GM18867 (cell line): ENCODE results near the gene DISC1.

Experiments used
- ATAC-seq: cut with Tn5 transposase; IDR thresholded peaks from one replicate; pipeline ENCODE4 v1.9.1; 2021; ENCODE audit warnings: mild to moderate bottlenecking, moderate library complexity; ENCODE audit not compliant: unreplicated experiment

DISC1 gene

DNA sequence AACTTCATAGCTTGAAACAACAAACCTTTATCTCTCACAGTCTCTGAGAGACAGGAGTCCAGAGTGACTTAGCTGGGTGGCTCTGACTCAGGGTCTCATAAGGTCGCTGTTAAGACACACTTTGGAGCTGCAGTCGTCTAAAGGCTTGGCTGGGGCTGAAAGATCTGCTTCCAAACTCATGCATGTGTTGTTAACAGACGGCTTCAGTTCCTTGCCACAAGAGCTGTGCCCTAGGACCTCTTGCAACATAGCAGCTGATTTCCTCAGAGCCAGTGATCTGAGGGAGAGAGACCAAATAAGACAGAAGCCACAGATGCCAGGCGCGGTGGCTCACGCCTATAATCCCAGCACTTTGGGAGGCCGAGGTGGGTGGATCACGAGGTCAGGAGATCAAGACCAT, 176.8 kb downstream of the DISC1 start:
- ATAC-seq: no peak

DNA sequence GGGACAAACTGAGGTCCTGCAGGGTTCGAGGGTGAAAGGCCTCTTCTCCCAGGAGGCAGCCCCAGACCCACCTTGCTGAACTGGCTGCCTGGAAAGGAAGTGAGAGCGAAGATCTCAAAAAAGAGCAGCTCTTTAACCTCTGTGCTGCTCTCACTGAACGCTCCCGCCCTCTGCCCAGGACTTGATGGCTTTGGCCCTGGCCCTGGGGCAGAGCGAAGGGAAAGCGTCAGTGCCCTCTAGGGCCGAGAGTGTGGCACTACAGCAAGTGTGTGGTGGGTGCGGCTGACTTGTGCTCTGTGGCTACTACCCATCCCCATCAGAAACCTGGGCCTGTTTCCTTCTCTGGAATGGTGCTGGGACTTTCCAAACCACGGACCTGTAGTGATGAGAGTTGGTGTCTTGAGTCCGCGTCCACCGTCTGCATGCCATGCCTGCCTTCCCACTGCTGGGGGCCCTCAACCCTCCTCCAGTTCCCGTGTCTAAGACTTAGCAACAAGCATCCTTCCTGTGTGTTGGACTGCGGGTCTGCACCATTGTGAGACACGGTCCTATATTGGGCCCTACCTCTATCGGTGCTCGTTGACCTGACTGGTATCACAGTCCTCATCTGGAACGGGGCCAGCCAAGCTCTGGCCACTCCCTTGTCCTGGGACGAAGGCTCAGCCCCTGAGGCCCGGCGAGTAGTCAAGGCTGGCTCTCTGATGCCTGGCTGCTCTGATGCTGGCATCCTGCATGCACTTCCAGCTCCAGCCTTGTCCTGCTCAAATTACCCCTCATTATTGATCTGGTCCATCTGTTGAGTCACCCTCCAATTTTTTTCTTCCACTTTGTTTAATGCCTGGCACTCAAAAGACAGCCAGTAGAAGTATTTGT, 180.3 kb downstream of the DISC1 start:
- ATAC-seq: peak; percentile 97

DNA sequence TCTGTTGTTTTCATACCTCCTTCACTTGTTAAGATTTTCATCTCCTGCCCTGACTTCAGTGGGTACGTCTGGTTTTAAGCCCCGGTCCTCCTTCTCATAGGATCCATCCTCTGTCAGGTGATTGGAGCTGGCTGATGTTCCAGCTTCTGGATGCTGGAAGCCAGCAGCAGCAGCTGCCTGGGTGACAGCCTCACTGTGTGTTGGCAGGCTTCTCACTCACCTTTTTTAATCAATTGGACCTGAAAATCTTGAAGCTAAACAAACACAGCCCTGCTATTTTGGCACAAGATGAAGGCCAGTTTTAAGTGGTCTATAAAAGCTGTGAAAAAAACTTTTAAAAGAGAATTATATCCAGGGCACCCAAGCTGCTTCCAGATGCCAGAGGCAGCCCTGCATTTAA, 181.0 kb downstream of the DISC1 start:
- no peak for ATAC-seq

DNA sequence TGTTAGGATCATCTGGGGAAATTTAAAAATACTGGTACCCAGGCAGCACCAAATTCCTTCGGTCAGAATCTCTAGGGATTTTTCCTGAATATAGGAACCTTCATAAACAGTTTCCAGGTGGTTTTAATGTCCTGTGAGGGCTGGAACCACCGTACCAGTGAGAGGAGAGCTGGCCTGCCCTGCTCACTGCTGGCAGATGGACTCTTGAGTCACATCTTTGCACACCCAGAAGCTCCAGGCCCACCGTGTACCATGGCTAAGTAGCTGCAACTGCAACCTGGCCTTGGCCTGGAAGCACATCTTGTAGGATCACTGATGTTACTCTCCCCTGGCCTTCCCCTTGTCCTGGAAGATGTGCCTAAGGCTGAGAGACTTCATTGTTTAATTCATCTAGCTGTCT, 181.5 kb downstream of the DISC1 start:
- ATAC-seq: no peak

DNA sequence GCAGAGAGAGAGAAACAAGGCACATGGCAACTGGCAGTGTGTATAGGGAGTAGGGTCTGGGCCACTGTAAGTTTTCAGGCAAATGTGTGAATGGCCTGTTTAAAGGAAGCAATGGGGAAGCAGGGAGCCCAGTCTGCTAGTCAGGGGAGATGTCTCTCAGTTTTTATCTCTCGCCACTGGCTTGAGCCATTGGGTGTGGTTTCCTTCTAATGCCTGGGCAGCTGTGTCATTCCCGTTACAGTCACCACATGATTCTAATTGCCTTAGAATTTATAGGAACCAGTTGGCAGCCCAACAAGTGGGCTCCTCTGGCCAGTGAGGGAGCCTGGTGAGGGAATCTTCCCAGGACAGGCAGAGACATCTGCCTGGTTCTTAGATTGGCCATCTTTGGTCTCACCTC, 182.4 kb downstream of the DISC1 start:
- ATAC-seq: no peak

DNA sequence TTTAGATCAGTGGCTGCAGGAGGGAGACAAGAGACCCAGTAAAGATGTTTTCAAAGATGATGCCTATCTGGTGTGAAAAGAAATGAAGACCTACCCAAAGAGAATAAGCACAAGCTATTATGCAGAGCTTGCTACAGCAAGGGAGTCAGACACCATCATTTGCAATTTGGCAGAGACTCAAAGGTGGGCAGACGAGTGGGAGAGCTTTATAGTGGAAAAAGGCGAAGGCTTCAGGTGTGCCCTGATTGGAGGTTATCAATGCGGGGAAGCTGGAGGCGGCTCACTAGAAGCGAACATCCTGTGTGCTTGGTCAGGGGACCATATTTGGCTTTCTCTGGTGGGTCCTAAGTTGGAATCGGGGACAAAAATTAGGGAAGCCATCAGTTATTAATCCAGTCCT, 183.8 kb downstream of the DISC1 start:
- ATAC-seq: no peak

DNA sequence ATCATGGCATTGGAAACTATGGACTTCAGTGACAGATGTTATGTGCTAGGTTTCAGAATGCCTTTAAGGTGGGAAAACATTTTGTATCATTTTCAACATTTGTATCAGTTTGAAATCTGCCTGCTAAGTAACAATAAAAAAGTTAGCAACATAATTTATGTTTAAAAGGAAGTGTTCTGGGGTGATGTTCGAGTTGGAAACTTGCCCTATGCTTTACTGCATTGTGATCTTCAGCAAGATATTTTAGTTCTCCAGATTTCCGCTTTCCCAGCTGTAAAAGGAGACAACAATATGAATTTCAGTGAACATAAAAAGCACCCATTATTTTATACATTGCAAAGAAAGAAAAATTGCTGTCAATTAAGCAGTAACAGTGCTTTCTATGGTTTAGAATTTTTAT, 187.4 kb downstream of the DISC1 start:
- ATAC-seq: no peak

DNA sequence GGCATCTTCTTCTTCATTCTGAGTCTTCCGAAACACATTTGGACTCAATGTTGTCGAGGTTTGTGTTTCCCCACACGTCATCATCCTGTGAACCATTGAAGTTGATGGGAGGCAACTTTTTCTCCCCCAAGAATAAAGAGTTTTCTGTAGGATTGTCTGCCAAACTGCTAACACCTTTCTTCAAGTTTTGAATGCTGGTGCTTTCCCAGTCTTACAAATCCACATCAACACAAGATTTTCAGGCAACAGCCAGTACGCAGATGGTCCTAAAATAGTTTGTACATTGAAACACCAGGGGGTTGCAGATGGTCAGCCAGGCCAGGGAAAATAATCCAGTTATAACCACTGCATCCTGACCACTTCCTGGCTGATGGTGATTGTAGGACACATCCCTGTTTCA, 187.9 kb downstream of the DISC1 start:
- ATAC-seq: no peak

DNA sequence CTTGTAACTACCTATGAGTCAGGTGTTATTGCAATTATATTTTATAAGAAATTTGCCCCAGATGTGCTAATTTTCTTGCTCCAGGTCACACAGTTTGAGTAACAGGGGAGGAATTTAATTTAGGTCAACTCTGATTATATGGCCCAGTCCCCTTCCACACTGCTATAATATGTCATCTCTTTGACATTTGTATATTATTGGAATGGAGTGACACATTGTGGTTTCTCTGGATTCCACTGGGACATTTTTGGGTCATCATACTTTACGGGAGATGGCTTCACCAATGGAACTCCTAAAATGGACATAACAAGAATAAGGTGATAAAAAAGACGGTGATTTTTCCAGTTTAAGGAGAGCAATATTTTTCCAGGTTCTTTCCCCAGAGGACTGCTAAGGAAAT, 191.2 kb downstream of the DISC1 start:
- ATAC-seq: no peak

DNA sequence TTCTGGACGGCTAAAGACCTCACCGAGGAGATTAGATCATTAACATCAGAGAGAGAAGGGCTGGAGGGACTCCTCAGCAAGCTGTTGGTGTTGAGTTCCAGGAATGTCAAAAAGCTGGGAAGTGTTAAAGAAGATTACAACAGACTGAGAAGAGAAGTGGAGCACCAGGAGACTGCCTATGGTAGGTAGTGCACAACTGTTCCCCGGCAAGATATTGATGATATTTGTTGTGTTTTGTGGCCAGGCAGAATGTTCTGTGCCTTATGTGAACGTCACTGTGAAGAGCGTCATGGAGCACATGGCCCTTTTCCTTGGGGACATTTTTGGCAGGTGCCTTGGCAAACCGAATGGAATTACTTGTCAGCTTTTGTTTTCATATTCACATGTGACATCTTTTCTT, 191.7 kb downstream of the DISC1 start:
- ATAC-seq: no peak

DNA sequence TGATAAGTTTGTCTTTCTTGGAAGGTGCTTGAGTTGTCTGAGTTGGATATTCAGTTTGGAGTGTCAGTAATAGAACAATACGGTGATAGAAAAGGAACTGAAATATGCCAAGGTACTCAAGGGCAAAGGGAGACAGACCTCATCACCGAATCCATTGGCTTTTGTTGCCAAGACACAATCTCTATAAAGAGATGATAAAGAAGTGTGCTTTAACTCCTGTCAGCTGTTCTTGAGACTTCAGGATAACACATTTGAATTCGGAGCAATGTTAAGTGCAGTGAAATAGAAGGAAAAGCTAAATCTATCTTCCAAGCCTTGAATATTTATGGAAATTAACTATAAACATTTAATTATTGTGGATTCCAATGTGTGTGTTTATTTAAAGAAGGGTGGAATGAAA, 194.7 kb downstream of the DISC1 start:
- ATAC-seq: no peak

DNA sequence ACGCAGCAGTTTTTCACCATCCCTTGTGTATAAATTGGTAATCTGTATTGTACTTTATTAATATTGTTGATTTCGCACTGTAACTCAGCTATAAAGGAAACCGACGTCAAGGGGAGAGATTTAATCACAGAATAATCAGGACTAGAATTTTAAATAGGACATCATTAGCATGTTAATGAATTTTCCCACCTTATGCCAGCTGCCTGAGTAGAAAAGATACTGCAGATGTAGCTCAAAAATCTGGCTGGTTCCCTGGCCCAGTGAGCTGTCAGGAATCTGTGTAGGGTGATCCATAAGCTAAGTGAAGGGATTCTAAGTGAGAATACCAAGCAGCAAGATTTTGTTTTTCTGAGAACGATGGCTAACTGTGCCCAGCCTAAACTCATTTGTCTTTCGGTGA, 195.5 kb downstream of the DISC1 start:
- no peak for ATAC-seq

DNA sequence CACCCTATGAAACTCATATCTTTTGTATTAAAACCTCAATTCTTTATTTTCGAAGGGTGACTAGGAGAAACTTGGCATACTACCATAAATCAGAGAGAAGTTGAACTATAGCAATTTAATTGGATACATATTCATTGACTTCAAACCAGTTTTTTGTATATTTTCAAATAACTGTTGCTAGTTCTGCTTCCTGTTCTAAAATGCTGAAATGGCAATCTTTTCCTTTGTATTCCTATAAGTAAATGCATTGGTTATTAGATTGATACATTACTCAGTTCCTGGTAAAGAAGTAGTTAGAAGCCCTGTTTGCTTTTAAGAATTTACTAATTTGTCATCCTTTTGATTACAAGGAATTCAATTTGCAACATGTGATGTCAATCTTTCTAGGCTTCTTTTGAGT, 200.0 kb downstream of the DISC1 start:
- ATAC-seq: no peak

DNA sequence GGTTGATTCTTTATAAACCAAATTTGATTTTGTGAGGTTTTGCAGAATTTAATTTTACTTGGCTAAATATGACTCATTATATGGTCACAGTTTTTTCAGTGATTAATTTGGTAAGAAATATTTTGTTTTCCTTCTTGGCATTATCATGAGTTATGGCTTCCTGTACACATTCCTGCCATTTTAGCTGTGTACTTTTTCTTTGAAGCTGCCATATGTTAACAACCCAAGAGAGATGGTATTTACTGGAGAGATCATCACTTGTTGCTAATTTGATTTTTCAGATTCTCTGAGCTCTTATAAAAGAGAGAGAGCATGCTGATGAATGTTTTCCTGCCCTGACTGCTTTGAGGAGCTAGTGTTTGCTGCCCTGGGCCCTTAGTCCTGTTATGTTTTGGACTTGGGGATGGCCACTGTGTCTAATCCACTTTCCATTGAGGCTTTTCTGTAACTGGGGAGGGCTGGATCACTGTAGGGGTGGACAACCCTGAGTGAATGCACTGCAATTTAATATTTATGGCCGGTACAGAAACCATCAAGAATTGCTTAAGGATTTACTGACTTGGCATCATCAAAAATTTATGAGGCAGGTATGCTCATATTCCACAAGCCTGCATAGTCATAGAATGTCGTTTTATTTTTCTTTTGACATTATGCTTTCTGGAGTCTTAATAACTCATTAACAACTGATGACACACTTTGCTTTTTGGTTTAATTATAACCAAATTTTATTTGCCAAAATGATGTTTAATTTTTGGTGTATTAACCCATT, 200.9 kb downstream of the DISC1 start:
- ATAC-seq: no peak

DNA sequence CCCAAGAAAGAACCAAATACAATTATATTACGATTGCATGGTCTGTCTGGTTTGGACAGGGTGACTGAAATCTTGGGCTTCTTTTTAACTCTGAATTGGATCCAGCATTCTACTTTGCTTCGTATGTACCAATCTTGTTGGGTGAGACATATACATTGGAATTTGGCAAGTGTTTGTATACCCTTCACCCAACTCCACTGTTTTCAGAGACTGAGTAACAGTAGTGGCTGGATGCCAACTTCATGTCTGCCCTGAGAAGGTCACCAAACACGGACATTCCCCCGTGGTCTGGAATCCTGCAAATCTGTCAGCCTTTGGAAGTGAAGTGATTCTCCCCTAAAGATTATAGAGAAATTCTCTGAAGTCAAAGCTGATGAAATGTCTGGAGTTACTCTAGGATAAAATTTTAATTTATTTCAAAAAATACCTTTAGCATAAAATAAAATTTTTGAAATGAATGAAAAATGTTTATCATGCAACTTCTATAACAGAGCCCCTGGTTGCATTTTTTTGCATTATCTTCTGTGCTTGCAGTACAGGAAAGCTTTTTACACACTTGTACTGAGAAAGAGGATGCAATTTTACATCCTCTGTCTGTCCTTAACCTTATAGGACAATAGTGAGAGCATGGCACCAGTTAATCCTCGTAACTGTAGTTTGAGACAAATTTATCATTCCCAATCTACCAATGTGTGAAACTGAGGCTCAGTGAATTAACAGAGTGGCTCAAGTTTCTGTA, 201.8 kb downstream of the DISC1 start:
- ATAC-seq: no peak

DNA sequence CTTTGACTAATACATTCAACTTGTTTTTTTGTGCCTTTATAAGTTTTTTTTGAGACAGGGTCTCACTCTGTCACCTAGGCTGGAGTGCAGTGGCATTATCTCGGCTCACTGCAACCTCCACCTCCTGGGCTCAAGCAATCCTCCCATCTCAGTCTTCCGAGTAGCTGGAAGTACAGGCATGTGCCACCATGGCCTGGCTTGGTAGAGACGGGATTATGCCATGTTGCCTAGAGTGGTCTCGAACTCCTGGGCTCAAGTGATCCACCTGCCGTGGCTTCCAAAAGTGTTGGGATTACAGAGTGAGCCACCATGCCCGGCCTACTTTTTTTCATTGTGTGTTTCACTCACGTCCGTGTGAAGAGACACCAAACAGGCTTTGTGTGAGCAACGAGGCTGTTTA, 202.7 kb downstream of the DISC1 start:
- no peak for ATAC-seq

DNA sequence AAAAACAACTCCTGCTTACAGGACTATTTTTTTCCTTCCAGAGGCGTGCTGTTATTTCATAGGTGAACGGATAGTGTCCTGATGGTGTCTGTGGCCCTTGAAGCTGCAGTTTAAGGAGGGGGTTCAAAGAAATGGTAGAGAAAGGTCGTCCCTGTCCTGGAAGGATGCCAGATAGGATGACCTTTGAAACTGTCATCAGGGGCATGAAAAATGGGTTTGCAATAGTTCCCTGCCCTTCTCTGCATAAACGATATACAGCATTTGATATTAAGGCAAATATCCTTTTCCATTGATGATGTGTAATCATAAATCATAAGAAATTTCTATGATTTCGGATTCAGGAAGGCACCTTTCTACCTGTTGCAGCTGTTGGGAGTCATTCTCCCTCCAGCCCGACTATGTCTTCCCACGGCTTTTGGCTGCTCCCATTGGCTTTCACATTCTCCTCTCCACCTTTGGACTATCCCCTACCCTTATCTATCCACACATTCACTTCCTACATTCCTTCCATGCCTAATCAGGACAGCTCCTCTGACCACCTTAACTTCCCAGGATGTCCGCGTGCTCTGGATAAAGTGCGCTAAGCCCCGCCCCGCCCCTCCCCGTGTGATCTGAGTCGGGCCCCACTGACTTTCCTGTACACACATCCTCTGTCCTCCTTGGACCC, 209.8 kb downstream of the DISC1 start:
- ATAC-seq: no peak

DNA sequence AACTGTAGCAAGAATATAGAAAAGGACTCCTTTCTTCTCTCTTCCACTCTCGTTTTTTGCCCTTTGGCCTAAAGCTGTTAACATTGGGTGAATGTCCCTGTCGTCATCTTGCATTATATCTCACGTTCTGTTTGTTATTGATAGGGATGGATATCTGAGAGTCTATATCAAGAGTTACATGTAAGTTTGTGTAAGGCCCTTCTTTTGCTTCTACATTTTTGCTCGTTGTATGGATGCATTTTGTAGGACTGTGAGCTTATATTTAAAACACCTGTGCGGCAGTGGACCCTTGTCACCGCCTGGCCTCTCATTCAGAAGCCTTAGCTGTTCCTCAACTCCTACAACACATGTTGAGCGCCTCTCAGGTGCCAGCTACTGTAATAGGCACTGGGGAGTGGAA, 211.9 kb downstream of the DISC1 start:
- no peak for ATAC-seq

DNA sequence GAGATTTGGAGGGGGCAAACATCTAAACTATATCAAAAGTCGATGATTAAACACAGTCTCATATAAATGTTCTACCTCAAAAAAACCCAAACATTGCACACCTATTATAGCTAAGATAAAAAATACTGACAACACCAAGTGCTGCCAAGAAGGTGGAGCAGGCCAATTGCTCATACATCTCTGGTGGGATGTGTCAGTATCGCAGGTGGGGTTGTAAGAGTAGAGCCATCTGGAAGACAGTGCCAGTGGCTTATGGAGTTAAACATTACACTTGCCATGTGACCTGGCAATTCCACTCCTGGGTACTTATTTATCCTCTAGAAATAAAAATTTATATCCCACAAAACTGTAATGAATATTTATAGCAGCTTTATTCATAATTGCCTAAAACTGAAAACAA, 213.4 kb downstream of the DISC1 start:
- ATAC-seq: no peak

DNA sequence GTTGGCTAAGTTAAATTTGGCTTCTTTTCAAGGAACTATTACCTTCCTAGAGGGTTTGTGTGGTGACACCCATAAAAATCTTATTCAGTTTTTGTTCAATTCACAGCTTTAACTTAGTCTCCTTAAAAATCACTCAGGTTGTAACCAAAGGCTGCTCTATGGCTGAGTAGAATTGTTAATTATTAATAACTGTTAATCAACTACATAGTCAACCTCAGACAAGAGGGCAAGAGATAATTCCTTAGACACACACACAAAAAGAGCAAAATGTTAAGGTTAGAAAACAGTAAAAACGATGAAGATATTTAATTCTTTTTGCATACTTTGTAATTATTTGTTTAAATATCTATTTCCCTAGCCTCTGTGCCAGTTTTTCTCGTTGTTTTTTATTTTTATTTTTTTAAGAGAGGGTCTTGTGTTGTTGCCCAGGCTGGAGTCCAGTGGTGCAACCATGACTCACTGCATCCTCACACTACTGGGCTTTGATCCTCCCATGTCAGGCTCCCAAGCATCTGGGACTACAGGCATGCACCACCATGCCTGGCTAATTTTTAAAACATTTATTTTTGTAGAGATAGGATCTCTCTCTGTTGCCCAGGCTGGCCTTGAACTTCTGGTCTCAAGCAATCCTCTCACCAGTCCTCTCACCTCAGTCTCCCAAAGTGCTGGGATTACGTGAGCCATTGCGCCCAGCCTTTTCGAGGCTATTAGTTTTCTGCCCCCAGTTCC, 215.2 kb downstream of the DISC1 start:
- no peak for ATAC-seq
